OCI-LY1 (cell line): ENCODE data around the gene NCSTN.
"Not testable (repeated sequence)": the region's sequence is repeated elsewhere in the genome, so short reads cannot be mapped to it uniquely, and the experiment has no call there.

ENCODE experiments used
- CTCF ChIP-seq: fragments of 200-600 bp; sonication (generic), shearing (Covaris generic); IDR thresholded peaks from 2 replicates; pipeline ENCODE4 v1.5.1; 2017; ENCODE audit warnings: mild to moderate bottlenecking, antibody characterized with exemption, low read length, moderate library complexity, mixed read lengths
- EZH2 ChIP-seq: fragments of 200-600 bp; sonication (generic), shearing (Covaris generic); IDR thresholded peaks from 2 replicates; pipeline ENCODE4 v1.8.0; 2017; ENCODE audit warnings: borderline replicate concordance, mixed run types, mild to moderate bottlenecking, antibody characterized with exemption, low read length, moderate library complexity, mixed read lengths

DNA sequence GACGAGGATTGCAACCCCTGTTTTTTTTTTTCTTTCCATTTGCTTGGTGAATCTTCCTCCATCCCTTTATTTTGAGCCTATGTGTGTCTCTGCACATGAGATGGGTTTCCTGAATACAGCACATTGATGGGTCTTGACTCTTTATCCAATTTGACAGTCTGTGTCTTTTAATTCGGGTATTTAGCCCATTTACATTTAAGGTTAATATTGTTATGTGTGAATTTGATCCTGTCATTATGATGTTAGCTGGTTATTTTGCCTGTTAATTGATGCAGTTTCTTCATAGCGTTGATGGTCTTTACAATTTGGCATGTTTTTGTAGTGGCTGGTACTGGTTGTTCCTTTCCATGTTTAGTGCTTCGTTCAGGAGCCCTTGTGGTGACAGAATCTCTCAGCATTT lies 45.2 kb downstream of the NCSTN start:
- TF ChIP-seq CTCF, EZH2: not testable (repeated sequence)
